Prostate gland (tissue), 2 donors: ENCODE measurements around the gene DCAF15. TPM values are rescaled to one million over a fixed set of nuclear protein-coding genes. Genes with fewer than 3 reads are reported as not detected.
A peak's percentile ranks its signal among the peaks of the same experiment; 100 is the strongest.

Experiments
- DNase-seq: peaks from one replicate; pipeline ENCODE4 v3.0.0-alpha.2; 2019; ENCODE audit warnings: low spot score
- H3K27ac ChIP-seq, 2 donors: fragments of 200-600 bp; sonication (generic); 2 replicates each; pipeline ENCODE4 v1.5.1; 2017 to 2019
- H3K27me3 ChIP-seq: fragments of 200-600 bp; sonication (generic); replicated peaks from 2 replicates; pipeline ENCODE4 v1.5.1; 2019; ENCODE audit not compliant: insufficient read depth
- H3K36me3 ChIP-seq, 2 donors: fragments of 200-600 bp; sonication (generic); 1 replicate in 1 of 2; 2 replicates in 1 of 2; pipeline versions ENCODE4 v1.5.1 to v1.8.1; 2017 to 2019
- H3K4me1 ChIP-seq: fragments of 200-600 bp; sonication (generic); replicated peaks from 2 replicates; pipeline ENCODE4 v1.5.1; 2019
- H3K4me3 ChIP-seq, 2 donors: fragments of 200-600 bp; sonication (generic); 2 replicates each; pipeline ENCODE4 v1.5.1; 2017 to 2019
- H3K9me3 ChIP-seq: fragments of 200-600 bp; sonication (generic); 2 replicates; pipeline ENCODE4 v1.5.1; 2017
- POLR2A ChIP-seq: fragments of 450-650 bp; IDR thresholded peaks from one replicate; pipeline ENCODE4 v1.6.1; 2016; ENCODE audit warnings: antibody characterized with exemption, mild to moderate bottlenecking
- POLR2AphosphoS5 ChIP-seq: sonication (generic); formaldehyde crosslinking; IDR thresholded peaks from one replicate; pipeline ENCODE4 v1.6.1; 2017; ENCODE audit warnings: antibody characterized with exemption
- WGBS: methylation state at CpG from one replicate; pipeline ENCODE4 v1.1.5; 2018; 5-methylcytosine and 5-hydroxymethylcytosine counted together
- intact Hi-C: fragments of 100-400 bp; cut with DNase I; formaldehyde crosslinking; loops from one replicate; pipeline ENCODE4 v1.14.2; 2022
- total RNA-seq, 2 donors: library from RNA; depleted of rRNA; stranded (reverse); fragments of >200 nt; gene quantifications; one replicate each; pipeline ENCODE4 v1.1.0, GENCODE V29; 2016

The DCAF15 gene
- total RNA-seq, 2 donors from 2014 or later = 18.6 to 47.4 TPM

DNA sequence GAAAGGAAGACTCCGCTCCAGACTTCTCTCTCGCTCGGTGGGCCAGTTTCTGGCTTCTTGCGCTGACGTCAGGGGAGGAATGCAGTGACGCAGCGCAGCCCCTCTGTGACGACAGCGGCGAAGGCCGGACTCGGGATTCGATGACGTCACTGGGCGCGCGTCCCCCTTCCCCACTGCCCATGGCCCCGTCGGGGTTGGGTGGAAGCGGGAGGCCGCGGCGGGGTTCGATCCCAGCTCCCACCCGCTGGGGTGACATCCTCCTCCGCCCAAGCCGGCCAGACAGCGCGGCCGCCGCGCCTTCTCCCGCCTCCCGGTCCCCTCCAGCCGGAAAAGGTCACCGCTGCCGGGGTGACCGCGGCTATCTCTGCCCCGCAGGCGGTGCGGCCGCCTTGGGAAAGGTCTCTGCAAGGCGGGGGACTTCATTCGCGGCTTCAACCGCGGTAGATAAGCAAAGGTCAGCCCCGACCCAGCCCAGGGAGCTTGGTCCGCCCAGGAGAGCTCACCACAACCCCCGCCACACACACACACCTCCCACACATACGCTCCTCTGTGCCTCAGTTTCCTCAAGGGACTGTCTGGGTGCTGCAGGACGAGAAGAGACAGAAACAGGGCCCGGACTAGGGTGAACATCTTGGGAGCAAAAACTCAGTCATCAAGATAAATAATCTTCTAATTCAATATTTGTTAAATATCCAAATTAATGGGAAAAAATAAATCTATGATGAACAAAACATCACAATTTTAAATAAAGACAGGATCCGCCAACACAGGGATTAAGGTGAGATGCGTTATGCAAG, 54.7 kb downstream of the DCAF15 start:
- H3K27me3 ChIP-seq = no peaks in the 10 kb centered on the region
- 5% methylated on average over 56 of the region's 56 CpGs for WGBS
- no peaks in the 10 kb centered on the region for H3K4me1 ChIP-seq
- TF ChIP-seq POLR2AphosphoS5 (peak; percentile 61), POLR2A (no peak)
- no peak for DNase-seq
- no peaks in the 10 kb centered on the region for H3K36me3 ChIP-seq
- H3K4me3 ChIP-seq = peak overlapping the region; percentile 80 to 91
- no peaks in the 10 kb centered on the region for H3K9me3 ChIP-seq
- H3K27ac ChIP-seq = peak overlapping the region; percentile 95 to 99
- intact Hi-C loops = loop anchor here (5.0 kb wide), 1 partner anchor 65 kb away; the partner anchor contains the start of gene MISP3

Other genes with a start within 250 kb of the DCAF15 start
- gene MRI1, start 188.0 kb upstream of the DCAF15 start, total RNA-seq = 10 to 100 TPM; 62.7 to 64.5 TPM
- 100 to 1,000 TPM; 151 to 193 TPM for gene C19orf53, start 178.1 kb upstream of the DCAF15 start, total RNA-seq
- 10 to 100 TPM in 1 of 2 donors, 1 to 10 TPM in 1; 9.7 to 14.2 TPM for gene ZSWIM4, start 157.1 kb upstream of the DCAF15 start, total RNA-seq
- gene NANOS3, start 75.4 kb upstream of the DCAF15 start, total RNA-seq = 1 to 10 TPM in 1 of 2 donors, not detected in 1; 1.5 TPM
- gene BRME1, start 46.4 kb upstream of the DCAF15 start, total RNA-seq = 10 to 100 TPM in 1 of 2 donors, 1 to 10 TPM in 1; 2.0 to 12.6 TPM
- 10 to 100 TPM; 40.9 to 64.8 TPM for gene CC2D1A, start 46.3 kb upstream of the DCAF15 start, total RNA-seq
- 1 to 10 TPM in 1 of 2 donors, under 1 TPM in 1; 0.50 to 9.1 TPM for gene PODNL1, start 14.1 kb upstream of the DCAF15 start, total RNA-seq
- gene RFX1, start 53.8 kb downstream of the DCAF15 start, total RNA-seq = 10 to 100 TPM in 1 of 2 donors, 1 to 10 TPM in 1; 9.2 to 12.7 TPM
- not detected for gene RLN3, start 75.6 kb downstream of the DCAF15 start, total RNA-seq
- 1 to 10 TPM; 4.7 to 8.3 TPM for gene IL27RA, start 79.3 kb downstream of the DCAF15 start, total RNA-seq
- gene PALM3, start 109.6 kb downstream of the DCAF15 start, total RNA-seq = 10 to 100 TPM in 1 of 2 donors, 1 to 10 TPM in 1; 1.8 to 16.1 TPM
- 10 to 100 TPM; 12.4 to 17.2 TPM for gene MISP3, start 120.3 kb downstream of the DCAF15 start, total RNA-seq
- under 1 TPM in 1 of 2 donors, not detected in 1; 0.97 TPM for gene C19orf67, start 133.3 kb downstream of the DCAF15 start, total RNA-seq
- gene SAMD1, start 138.2 kb downstream of the DCAF15 start, total RNA-seq = 10 to 100 TPM; 25.4 to 48.2 TPM
- 100 to 1,000 TPM in 1 of 2 donors, 10 to 100 TPM in 1; 34.8 to 106 TPM for gene PRKACA, start 165.3 kb downstream of the DCAF15 start, total RNA-seq
- gene ASF1B, start 184.1 kb downstream of the DCAF15 start, total RNA-seq = 10 to 100 TPM in 1 of 2 donors, 1 to 10 TPM in 1; 5.1 to 19.7 TPM